ENCODE data around the gene RGPD6.
"Not testable (repeated sequence)": the region's sequence is repeated elsewhere in the genome, so short reads cannot be mapped to it uniquely, and the experiment has no call there.

Gene RGPD6

GRCh38 chr2:110576763-110577416, at the start of gene RGPD6:
Gene RGPD6 (minus strand): TSS chr2:110577222. CDS start chr2:110577024, 198 bp downstream.
- DNase-seq, result not testable (repeated sequence)

- DNase-seq, result not testable (repeated sequence)
These were observed 42.4 kb upstream of the RGPD6 start for GRCh38 chr2:110619326-110619939.

- not testable (repeated sequence) for DNase-seq
These were observed 36.9 kb upstream of the RGPD6 start for GRCh38 chr2:110613927-110614326.

GRCh38 chr2:110610613-110611250, 33.7 kb upstream of the RGPD6 start:
- not testable (repeated sequence) for DNase-seq

GRCh38 chr2:110609843-110610612, 33.0 kb upstream of the RGPD6 start:
- not testable (repeated sequence) for DNase-seq

- not testable (repeated sequence) for DNase-seq
These were observed 31.9 kb upstream of the RGPD6 start for GRCh38 chr2:110608788-110609502.

- DNase-seq, result not testable (repeated sequence)
These were observed 28.0 kb upstream of the RGPD6 start for GRCh38 chr2:110605057-110605456.

GRCh38 chr2:110603917-110604591, 27.0 kb upstream of the RGPD6 start:
- not testable (repeated sequence) for DNase-seq

- DNase-seq, result not testable (repeated sequence)
These were observed 25.1 kb upstream of the RGPD6 start for GRCh38 chr2:110602139-110602538.

GRCh38 chr2:110591973-110592372, 15.0 kb upstream of the RGPD6 start:
- DNase-seq, result not testable (repeated sequence)

- DNase-seq, result not testable (repeated sequence)
These were observed 12.8 kb upstream of the RGPD6 start for GRCh38 chr2:110589677-110590330.

GRCh38 chr2:110588520-110588919, 11.5 kb upstream of the RGPD6 start:
- not testable (repeated sequence) for DNase-seq

- DNase-seq, result not testable (repeated sequence)
These were observed 2.4 kb upstream of the RGPD6 start for GRCh38 chr2:110579216-110579965.

- DNase-seq, result not testable (repeated sequence)
These were observed 1.4 kb upstream of the RGPD6 start for GRCh38 chr2:110578429-110578828.

GRCh38 chr2:110499755-110500377, 77.2 kb downstream of the RGPD6 start:
- not testable (repeated sequence) for DNase-seq

- not testable (repeated sequence) for DNase-seq
These were observed 81.0 kb downstream of the RGPD6 start for GRCh38 chr2:110496027-110496426.

GRCh38 chr2:110494488-110494887, 82.5 kb downstream of the RGPD6 start:
- DNase-seq, result not testable (repeated sequence)

GRCh38 chr2:110488991-110489390, 88.0 kb downstream of the RGPD6 start:
- not testable (repeated sequence) for DNase-seq

- DNase-seq, result not testable (repeated sequence)
These were observed 94.3 kb downstream of the RGPD6 start for GRCh38 chr2:110482697-110483096.

GRCh38 chr2:110481200-110481599, 95.8 kb downstream of the RGPD6 start:
- not testable (repeated sequence) for DNase-seq

Measured in NCI-H524 (cell line).